GM18505 (cell line): Measurements from ENCODE around the gene PRF1.
A peak's percentile ranks its signal among the peaks of the same experiment; 100 is the strongest.

Experiments used
- ATAC-seq: cut with Tn5 transposase; IDR thresholded peaks from one replicate; pipeline ENCODE4 v1.9.1; 2021; ENCODE audit not compliant: unreplicated experiment
- POLR2A ChIP-seq: IDR thresholded peaks from 4 replicates; pipeline ENCODE4 v1.6.1; 2011; ENCODE audit warnings: borderline replicate concordance; ENCODE audit not compliant: insufficient read depth, insufficient read length; ENCODE audit errors: extremely low read depth

PRF1 gene

DNA sequence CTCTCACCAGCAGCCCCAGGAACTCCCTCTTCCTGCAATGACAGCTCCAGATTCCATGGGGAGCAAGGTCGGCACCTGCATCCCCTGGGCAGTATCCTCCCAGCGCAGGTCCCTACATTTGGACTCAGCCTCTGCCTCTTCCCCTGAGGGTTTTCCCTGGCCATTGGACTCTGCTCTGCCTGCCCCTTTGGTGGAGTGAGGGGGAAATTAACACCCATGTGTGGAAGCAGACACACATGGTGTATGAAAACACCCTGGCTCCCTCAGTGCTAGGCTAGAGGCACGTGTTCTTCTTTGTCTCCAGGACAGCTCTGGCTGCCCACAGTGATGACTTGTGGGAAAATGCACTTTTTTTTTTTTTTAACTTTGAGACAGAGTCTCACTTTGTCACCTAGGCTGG lies 8.4 kb downstream of the PRF1 start:
- no peak for ATAC-seq
- no peak for TF ChIP-seq POLR2A

DNA sequence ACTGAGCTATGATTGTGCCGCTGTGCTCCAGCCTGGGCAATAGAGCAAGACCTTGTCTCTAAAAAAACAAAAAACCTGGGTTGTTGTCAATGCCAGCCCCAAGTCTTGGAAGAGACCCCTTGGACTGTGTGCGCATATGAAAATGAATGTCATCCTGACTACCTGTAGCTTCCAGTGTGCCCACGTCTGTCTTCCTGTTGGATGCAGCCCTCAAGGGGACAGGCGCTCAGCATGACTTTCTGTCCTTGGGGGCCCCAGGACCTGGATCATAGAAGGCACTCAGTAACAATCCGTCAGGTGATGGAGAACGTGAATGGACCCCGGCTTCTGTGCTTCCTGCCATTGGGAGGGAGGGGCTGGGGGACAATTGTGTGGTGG lies 9.0 kb downstream of the PRF1 start:
- no peak for TF ChIP-seq POLR2A

DNA sequence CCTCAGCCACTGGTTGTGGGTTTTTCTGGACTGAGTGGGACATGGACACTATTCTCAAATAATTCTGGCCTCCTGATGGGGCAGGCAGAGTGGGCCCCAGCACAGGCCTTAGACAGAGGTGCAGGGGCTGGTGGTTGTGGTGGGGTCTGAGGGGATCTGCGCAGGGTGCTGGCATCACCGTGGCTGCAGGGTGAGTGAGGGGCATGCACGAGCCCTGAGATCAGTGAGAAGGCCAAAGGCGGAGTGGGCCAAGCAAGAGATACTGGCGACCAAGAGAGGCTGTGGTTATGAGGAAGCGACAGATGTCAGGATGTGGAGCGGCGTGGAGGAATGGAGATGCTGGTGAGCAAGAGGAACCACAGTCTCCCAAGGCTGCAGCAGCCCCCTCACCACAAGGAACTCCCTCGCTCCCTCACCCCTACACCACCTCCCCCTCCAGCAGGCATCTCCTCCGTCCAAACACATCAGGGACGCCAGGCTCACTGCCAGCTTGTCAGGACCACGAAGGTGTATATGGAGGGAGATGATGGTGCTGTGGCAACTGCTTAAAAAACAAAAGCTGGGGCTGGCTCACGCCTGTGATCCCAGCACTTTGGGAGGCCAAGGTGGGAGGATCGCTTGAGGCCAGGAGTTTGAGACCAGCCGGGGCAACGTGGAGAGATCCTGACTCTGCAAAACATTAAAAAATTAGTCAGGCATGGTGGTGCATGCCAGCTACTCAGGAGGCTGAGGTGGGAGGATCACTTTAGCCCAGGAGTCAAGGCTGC lies 9.6 kb downstream of the PRF1 start:
- no peak for TF ChIP-seq POLR2A

More for the DNA sequence above, 9.0 kb downstream of the PRF1 start:
- ATAC-seq: no peak

DNA sequence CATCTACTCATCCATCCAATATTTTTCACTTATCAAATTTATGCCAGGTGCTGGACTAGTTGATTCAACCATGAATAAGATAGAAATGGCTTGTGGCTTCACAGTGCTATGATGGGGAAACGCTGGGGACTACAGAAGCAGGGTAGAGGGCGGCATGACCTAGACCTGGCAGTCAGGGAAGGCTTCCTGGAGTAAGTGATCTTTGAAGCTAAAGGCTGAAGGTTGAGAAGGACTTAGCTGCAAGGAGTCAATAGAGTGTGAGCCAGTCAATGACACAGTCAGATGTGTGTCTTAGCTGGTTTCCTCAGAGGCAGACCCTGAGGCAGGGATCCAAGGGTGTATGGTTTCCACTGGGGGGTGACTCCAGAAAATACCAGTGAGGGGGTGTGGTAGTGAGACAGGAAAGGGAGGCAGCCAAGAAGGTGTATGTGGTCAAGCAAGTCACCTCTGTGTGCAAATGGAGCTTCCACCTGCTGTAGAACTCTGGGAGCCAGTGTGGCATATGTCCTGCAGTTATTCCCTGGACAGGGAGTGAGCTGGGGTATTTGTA lies 10.3 kb downstream of the PRF1 start:
- TF ChIP-seq POLR2A: no peak
- no peak for ATAC-seq

More for the DNA sequence above, 9.6 kb downstream of the PRF1 start:
- ATAC-seq: no peak

DNA sequence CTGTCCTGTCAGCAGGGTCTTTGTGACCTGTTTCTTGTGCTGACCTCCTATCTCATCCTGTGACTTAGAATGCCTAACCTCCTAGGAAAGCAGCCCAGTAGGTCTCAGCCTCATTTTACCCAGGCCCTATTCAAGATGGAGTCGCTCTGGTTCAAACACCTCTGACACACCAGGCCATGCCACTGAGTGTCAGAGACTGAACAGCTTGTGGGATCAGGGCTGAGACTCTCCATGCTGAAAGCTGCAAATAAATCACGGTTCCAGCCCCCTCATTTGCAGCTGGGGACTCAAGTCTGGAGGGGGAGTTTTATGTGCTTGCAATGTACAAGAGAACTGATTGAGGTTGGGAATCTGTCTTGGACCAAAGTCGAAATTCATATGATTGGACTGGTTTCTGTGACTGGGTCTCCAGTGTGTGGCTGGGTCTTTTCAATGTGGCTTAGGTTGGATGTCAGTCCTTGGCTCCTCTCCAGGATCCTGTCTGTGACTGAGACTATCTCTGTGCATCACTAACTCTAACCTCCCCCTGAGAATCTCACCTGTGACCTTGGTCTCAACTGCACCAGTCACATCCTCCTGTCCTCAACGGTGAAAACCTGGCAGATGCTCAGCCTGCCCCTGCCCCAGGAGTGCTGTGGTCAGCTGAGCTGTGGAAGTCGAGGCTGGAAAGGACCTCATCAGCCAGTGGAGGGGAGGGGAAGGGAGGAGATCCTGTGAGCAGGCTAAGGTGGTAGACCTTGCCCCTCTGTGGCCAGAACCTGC lies 11.7 kb downstream of the PRF1 start:
- no peak for TF ChIP-seq POLR2A
- ATAC-seq: peak; percentile 42

DNA sequence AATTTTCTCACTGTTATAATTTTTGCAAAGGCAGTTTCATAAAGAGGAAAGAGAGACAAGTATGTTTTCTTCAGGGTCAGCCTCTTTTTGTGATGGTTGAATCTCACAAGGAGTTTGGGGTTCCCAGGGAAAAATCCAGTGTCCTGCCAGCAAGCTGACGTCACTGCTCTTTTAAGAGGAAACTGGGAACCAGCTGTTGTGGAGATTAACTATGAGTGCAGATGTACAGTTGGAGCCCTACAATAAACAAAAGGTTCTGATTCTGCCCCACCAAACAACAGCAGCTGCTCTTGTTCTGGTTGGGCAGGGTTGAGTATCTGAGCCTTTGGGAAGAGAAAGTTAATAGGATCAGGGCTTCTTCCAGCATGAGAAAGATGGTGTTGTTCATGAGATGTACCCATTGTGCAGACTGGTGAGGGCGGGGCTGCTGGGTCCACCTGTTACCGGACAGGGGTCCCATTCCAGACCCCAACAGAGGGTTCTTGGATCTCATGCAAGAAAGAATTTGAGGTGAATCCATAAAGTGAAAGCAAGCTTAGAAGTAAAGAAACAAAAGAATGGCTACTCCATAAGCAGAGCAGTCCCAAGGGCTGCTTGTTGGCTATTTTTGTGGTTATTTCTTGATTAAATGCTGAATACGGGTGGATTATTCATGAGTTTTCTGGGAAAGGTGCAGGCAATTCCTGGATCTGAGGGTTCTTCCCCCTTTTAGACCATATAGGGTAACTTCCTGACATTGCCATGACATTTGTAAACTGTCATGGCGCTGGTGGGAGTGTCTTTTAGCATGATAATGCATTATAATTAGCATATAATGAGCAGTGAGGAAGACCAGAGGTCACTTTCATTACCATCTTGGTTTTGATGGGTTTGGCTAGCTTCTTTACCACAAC lies 12.5 kb downstream of the PRF1 start:
- no peak for TF ChIP-seq POLR2A
- ATAC-seq: no peak

DNA sequence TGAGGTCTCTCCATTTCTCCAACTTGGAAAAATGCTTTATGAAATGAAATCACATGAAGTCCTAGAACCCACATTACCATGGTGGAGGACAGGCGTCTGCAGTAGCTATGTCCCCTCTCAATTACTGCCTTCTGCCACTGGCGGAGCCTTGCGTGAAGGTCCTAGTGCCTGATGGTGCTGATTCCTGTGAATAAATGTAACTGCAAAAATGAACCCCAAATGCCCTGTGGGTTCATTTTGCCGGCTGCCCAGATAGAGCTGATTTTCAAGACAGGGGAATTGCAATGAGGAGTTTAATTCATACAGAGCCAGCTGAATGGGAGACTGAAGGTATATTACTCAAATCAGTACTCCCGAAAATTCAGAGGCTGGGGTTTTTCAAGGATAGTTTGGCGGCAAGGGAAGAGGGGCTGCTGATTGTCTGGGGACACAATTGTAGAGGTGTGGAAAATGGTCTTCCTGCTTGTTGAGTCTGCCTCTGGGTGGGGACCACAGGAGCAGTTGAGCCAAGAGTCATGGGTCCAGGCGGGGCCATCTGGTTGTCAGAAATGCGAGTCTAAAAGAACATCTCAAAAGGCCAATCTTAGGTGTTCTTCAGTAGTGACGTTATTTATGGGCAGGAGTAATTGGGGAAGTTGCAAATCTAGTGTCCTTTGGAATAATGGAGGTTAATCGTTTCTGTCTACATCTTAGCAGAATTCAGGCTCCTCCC lies 13.5 kb downstream of the PRF1 start:
- ATAC-seq: no peak
- no peak for TF ChIP-seq POLR2A

DNA sequence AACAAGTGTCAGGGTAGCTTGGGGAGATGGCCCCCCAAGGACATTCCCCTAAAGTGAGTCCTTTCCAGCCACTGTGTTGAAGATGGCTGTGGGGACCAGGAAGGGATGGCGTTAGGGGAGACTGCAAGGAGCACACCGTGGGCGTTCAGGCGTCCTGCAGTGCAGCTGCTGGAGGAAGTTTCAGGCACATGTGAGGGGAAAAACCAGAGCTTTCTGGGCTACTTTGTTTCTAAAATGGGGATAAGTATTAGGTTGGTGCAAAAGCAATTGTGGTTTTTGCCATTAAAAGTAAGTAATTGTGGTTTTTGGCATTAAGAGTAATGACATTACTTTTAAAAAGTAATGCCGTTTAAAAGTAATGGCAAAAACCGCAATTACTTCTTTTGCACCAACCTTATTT lies 14.3 kb downstream of the PRF1 start:
- no peak for TF ChIP-seq POLR2A
- no peak for ATAC-seq

DNA sequence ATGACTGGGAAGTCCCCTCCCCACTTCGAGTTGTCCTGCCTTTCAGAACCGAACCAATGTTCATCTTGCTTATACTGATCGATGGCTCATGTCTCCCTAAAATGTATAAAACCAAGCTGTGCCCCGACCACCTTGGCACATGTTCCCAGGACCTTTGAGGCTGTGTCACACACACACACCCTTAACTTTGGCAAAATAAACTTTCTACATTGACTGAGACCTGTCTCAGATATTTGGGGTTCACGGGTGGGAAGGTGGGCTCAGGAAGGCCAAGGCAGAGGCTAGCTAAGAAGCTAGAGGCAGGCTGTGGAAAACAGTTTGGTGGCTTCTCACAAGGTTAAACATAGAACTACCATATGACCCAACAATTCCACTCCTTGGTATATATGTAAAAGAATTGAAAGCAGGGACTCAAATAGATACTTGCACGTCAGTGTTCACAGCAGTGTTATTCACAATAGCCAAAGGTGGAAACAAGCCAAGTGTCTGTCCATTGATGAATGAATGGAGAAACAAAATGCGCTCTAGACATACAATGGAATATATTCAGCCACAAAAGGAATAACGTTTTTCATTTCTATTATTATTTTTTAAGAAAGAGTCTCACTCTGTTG lies 15.4 kb downstream of the PRF1 start:
- peak; percentile 47 for ATAC-seq
- no peak for TF ChIP-seq POLR2A

DNA sequence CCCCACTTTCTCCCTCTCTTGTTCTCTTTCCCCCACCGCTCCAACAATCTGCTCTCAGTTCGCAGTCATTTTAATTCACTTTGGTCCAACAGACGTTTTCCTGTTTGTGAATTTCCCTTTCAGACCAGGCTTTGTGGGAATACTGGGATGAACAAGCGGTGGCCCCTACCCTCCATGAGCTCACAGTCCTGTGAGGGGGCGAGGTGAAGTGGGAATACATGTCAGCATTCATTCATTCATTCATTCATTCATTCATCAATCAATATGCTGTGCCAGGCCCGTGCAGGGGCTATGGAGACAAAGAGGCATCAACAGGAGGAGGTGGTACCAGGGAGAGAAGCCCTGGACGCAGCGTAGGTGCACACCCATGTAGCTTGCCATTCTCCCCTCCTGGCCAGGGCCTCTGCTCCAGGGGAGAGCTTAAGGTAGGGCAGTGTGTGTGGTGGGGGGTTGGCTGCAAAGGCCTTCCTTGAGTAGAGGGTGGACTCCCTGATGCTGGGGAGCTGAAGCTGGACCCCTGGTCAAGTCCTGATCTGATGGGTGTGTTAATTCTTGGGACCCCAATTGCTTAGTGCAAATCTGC lies 16.1 kb downstream of the PRF1 start:
- ATAC-seq: no peak
- TF ChIP-seq POLR2A: no peak

DNA sequence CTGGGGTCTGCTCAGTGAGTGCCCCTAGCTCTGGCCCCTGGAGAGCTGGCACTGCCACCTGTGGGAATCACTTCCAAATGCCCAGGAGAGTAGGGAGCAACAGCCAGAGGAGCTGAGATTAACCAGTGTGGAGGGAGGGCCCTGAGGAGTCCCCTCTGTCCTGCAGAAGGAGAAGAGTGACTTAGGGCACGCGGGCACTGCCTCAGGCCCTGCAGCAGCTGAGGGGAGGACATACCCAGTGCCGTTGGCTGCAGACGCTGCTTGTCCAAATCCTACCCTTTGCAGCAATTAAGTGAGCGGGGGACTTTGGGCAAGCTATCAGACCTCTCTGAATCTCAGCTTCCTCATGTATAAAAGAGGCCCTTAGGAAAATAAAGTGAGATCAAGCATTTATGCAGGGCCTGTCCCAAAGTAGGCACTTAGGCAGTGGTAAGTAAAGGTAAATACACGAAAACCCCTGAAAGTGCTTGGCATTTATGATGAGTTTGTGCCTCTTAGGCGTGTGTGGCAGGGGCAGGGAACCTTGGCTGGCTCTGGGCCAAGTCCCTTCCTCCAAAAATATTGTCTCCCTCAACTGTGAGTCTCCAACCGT lies 16.9 kb downstream of the PRF1 start:
- no peak for TF ChIP-seq POLR2A
- ATAC-seq: no peak
